IMR-90 (cell line): ENCODE measurements around the gene PCYOX1L.

ENCODE experiments used
- BHLHE40 ChIP-seq: fragments of 150-350 bp; IDR thresholded peaks from 2 replicates; pipeline ENCODE4 v1.6.1; 2016; ENCODE audit warnings: mild to moderate bottlenecking, low read depth, low read length
- CEBPB ChIP-seq: IDR thresholded peaks from 2 replicates; pipeline ENCODE4 v1.6.1; 2012; ENCODE audit warnings: low read depth, low read length, improper control_type of control experiment
- ELK1 ChIP-seq: fragments of 150-350 bp; IDR thresholded peaks from 2 replicates; pipeline ENCODE4 v1.6.1; 2016; ENCODE audit warnings: low read depth, mild to moderate bottlenecking, low read length, moderate library complexity, borderline replicate concordance
- FOS ChIP-seq: fragments of 150-350 bp; IDR thresholded peaks from 2 replicates; pipeline ENCODE4 v1.6.1; 2016; ENCODE audit warnings: low read depth, low read length
- MAZ ChIP-seq: IDR thresholded peaks from 2 replicates; pipeline ENCODE4 v1.6.1; 2012; ENCODE audit warnings: low read depth, mild to moderate bottlenecking, low read length, improper control_type of control experiment, moderate library complexity, borderline replicate concordance
- POLR2A ChIP-seq: IDR thresholded peaks from 2 replicates; pipeline ENCODE4 v1.6.1; 2012; ENCODE audit warnings: mild to moderate bottlenecking, low read depth, low read length
- SMC3 ChIP-seq: fragments of 150-350 bp; IDR thresholded peaks from 2 replicates; pipeline ENCODE4 v1.6.1; 2016; ENCODE audit warnings: low read depth, mild to moderate bottlenecking, antibody characterized with exemption, low read length, moderate library complexity
- TF ChIP-seq, protein P1 (sequence below): conservative IDR thresholded peaks from 2 replicates; pipeline ENCODE4 v1.5.1; 2012; ENCODE audit warnings: mild to moderate bottlenecking, low read depth, low read length, improper control_type of control experiment

DNA sequence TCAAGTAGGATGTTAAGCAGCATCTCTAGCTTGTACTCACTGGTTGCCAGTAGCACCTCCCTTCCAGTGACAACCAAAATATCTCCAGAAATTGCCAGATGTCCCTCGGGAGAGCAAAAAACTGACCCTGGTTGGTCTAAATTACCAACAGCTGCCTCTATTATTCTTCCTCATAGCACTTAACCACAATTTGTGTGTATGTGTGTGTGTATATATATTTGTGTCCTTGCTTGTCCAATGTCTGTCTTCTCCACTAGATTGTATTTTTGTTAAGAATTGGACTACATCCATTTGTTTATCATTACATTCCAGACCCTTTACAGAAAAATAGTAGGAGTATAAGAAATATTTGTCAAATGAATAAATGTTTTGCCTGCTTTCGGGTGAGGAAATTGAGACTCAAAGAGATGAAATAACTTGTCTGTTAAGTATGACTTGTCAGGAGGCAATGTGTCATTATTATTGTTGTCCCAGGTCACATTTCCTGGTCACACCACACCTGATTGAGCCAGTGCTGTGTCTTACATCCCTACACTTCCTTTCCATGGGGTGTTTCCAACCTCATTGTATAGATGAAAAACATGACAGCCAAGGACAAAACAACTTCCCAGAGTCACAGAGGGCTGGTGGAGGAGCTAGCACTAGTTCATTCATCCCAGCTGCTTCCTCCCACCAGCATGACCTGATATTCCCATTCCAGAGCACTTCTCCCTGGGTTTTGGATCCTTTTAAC is 24.0 kb upstream of the PCYOX1L start:
- TF ChIP-seq ELK1 (no peak), POLR2A (no peak), BHLHE40 (no peak), FOS (no peak), MAZ (no peak), SMC3 (no peak), CEBPB (no peak)
- TF ChIP-seq, protein P1, sequence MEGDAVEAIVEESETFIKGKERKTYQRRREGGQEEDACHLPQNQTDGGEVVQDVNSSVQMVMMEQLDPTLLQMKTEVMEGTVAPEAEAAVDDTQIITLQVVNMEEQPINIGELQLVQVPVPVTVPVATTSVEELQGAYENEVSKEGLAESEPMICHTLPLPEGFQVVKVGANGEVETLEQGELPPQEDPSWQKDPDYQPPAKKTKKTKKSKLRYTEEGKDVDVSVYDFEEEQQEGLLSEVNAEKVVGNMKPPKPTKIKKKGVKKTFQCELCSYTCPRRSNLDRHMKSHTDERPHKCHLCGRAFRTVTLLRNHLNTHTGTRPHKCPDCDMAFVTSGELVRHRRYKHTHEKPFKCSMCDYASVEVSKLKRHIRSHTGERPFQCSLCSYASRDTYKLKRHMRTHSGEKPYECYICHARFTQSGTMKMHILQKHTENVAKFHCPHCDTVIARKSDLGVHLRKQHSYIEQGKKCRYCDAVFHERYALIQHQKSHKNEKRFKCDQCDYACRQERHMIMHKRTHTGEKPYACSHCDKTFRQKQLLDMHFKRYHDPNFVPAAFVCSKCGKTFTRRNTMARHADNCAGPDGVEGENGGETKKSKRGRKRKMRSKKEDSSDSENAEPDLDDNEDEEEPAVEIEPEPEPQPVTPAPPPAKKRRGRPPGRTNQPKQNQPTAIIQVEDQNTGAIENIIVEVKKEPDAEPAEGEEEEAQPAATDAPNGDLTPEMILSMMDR, result no peak
